H1 (cell line): ENCODE results near the gene SH3RF3. TPM values are rescaled to one million over a fixed set of nuclear protein-coding genes. Genes with fewer than 3 reads are reported as not detected.

Experiments
- CBX5 ChIP-seq: fragments of 300-800, 300-1000 bp; sonication (generic); IDR thresholded peaks from 2 replicates; pipeline ENCODE4 v1.7.1; 2016; ENCODE audit warnings: antibody characterized with exemption, low read length, low read depth
- KDM5A ChIP-seq: fragments of 200-600 bp; IDR thresholded peaks from 2 replicates; pipeline ENCODE4 v1.7.1; 2012; ENCODE audit warnings: mild to moderate bottlenecking, low read length, inconsistent platforms, mixed read lengths
- polyA plus RNA-seq, 7 experiments: library from polyadenylated mRNA; depleted of rRNA in 3 of 7; stranded (reverse) in 5 of 7; unstranded in 2 of 7; fragments of >200 nt in 5 of 7; fragments of 200-250 nt in 2 of 7; gene quantifications; 1 replicate in 5 of 7; 2 replicates in 1 of 7; 4 replicates in 1 of 7; pipeline versions ENCODE4 v1.2.1 to v1.2.3, GENCODE V29; 2011 to 2013; ENCODE audit warnings: missing spikeins in 2 of 7, mixed read lengths in 2 of 7
- total RNA-seq: library from RNA; stranded (reverse); fragmentation: NEBNext Ultra II Directional; extraction: Animal tissue kit (Norgen Biotek cat#: 25700); gene quantifications from 2 replicates; pipeline ENCODE4 v1.2.1, GENCODE V29; 2021

SH3RF3 gene
- total and polyA plus RNA-seq, 2 of the 8 experiments (the other 6 are each of a cell fraction or from before 2014, with no cell fraction given), result 0.11 to 0.65 TPM

GRCh38 chr2:109258905-109259540 is 130.0 kb downstream of the SH3RF3 start (continued):
- TF ChIP-seq CBX5 (no peak), KDM5A (no peak)
